Measurements from ENCODE around the gene COMMD2. TPM values are rescaled to one million over a fixed set of nuclear protein-coding genes. Genes with fewer than 3 reads are reported as not detected.

COMMD2 gene
- total RNA-seq, 1 experiment from 2014 or later: 52.1 TPM

GRCh38 chr3:149744151-149744550, 8.1 kb downstream of the COMMD2 start:
- H3K27me3 Mint-ChIP-seq (ENCODE audit: low read depth): no peaks in the 10 kb centered on the region
- no peaks in the 10 kb centered on the region for H3K9me3 Mint-ChIP-seq
- CTCF ChIA-PET: interaction anchor here (1.1 kb wide), 1 partner anchor 27 kb away, joined by 3 read pairs; no protein-coding TSS in a partner anchor
- DNase-seq (ENCODE audit: low spot score) (no peak), ATAC-seq (no peak)
- TF ChIP-seq USF1 (CRISPR knock-in tag; IDR thresholded peaks at IDR 0.05) (no peak), ZBTB43 (CRISPR knock-in tag; IDR thresholded peaks at IDR 0.05) (no peak), ZSCAN18 (CRISPR knock-in tag; IDR thresholded peaks at IDR 0.05) (no peak), ATF3 (CRISPR knock-in tag; conservative IDR thresholded peaks at IDR 0.05) (no peak), HMGXB4 (CRISPR knock-in tag; IDR thresholded peaks at IDR 0.05) (no peak), ATF1 (CRISPR knock-in tag; IDR thresholded peaks at IDR 0.05) (no peak), ZNF138 (CRISPR knock-in tag; conservative IDR thresholded peaks at IDR 0.05) (no peak), TEAD4 (CRISPR knock-in tag; IDR thresholded peaks at IDR 0.05) (no peak), JUN (CRISPR knock-in tag; IDR thresholded peaks at IDR 0.05) (no peak), ZNF281 (CRISPR knock-in tag; IDR thresholded peaks at IDR 0.05) (no peak), NFYB (CRISPR knock-in tag; conservative IDR thresholded peaks at IDR 0.05; ENCODE audit: low read depth) (no peak), KAT7 (CRISPR knock-in tag; IDR thresholded peaks at IDR 0.05; ENCODE audit: borderline replicate concordance) (no peak), NFE2L1 (CRISPR knock-in tag; IDR thresholded peaks at IDR 0.05) (no peak), MLX (CRISPR knock-in tag; IDR thresholded peaks at IDR 0.05) (no peak), MYBL2 (CRISPR knock-in tag; IDR thresholded peaks at IDR 0.05) (no peak), ZNF512 (CRISPR knock-in tag; IDR thresholded peaks at IDR 0.05; ENCODE audit: borderline replicate concordance) (no peak), ERG (CRISPR knock-in tag; IDR thresholded peaks at IDR 0.05) (no peak), AR (CRISPR knock-in tag; IDR thresholded peaks at IDR 0.05) (no peak)
- POLR2A ChIA-PET: no interaction called here
- H3K4me3 Mint-ChIP-seq: no peak overlapping the region
- no peaks in the 10 kb centered on the region for H3K4me1 Mint-ChIP-seq
- peaks cover 40% of the 10 kb centered on the region for H3K36me3 Mint-ChIP-seq
- H3K27ac Mint-ChIP-seq: no peak overlapping the region
